ENCODE data around the gene ABO. TPM values are rescaled to one million over a fixed set of nuclear protein-coding genes. Genes with fewer than 3 reads are reported as not detected.
"Not testable (repeated sequence)": the region's sequence is repeated elsewhere in the genome, so short reads cannot be mapped to it uniquely, and the experiment has no call there.

ABO gene
- polyA plus RNA-seq, 3 donors, result 6.8 to 19.5 (median 18.7) TPM

GRCh38 chr9:133248726-133249295 lies 26.2 kb downstream of the ABO start:
- DNase-seq (ENCODE audit: low read depth in 3 of 3, low spot score in 2 of 3), result no peak

GRCh38 chr9:133247632-133248031 lies 27.4 kb downstream of the ABO start:
- no peak for DNase-seq (ENCODE audit: low read depth in 3 of 3, low spot score in 2 of 3)

- DNase-seq (ENCODE audit: low read depth in 3 of 3, low spot score in 2 of 3), result no peak
These were observed 28.0 kb downstream of the ABO start for GRCh38 chr9:133246991-133247390.

- DNase-seq (ENCODE audit: low read depth in 3 of 3, low spot score in 2 of 3), result no peak
These were observed 28.4 kb downstream of the ABO start for GRCh38 chr9:133246562-133246961.

- DNase-seq (ENCODE audit: low read depth in 3 of 3, low spot score in 2 of 3), result no peak
These were observed 32.0 kb downstream of the ABO start for GRCh38 chr9:133242991-133243390.

- DNase-seq (ENCODE audit: low read depth in 3 of 3, low spot score in 2 of 3), result no peak
These were observed 32.8 kb downstream of the ABO start for GRCh38 chr9:133242241-133242640.

DNA sequence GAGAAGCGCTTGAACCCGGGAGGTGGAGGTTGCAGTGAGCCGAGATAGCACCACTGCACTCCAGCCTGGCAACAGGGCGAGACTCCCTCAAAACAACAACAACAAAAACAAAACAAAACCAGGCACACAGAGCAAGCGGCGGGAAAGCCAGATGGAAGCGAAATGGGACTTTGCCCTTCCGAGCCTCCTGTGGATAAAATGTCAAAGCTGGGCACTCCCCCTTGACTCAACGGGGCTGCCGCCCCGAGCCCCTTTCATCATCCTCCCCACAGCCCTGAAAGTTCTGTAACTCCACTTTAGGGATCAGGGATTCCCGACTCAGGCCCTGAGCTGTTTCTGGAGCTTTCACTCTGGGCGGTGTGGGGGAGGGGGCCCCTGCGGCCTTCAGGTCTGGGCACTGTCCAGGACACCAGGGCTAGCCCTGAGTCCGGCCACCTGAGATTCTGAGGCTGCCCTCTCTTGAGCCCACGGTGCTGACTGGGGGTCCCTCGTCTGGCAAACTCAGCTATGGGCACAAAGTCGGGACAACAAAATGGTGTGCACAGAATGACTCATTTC lies 35.4 kb downstream of the ABO start:
- DNase-seq (ENCODE audit: low read depth in 3 of 3, low spot score in 2 of 3), result no peak

DNA sequence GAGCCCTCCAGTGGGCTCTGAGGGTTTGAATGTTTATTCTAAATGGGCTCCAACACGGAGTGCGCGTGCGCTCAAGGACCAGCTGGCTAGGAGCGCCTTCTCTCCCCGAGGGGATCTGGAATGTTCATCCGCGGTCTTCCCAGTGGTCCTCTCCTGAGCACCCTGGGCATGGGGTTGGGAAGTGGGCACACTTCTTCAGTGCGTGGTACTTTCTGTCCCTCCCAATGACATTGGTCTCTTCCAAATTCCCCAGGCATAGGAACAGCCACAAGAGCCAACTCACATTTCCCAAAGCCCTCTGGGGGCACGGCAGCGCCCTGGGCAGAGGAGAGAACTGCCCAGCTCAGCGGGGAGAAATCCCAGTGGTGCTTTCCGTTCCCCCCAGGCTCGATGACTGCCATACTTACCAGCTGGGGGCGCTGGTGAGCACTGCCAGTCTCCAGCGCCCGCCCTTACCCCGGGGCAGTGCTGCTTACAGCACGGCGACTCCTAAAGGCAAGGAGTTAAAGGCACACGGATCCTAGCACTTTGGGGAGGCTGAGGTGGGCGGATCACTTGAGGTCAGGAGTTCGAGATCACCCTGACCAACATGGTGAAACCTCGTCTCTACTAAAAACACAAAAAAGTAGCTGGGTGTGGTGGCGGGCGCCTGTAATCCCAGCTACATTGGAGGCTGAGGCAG lies 36.0 kb downstream of the ABO start:
- peak in 2 of 3 donors; percentile 44 to 49 for DNase-seq (ENCODE audit: low read depth in 3 of 3, low spot score in 2 of 3)

DNA sequence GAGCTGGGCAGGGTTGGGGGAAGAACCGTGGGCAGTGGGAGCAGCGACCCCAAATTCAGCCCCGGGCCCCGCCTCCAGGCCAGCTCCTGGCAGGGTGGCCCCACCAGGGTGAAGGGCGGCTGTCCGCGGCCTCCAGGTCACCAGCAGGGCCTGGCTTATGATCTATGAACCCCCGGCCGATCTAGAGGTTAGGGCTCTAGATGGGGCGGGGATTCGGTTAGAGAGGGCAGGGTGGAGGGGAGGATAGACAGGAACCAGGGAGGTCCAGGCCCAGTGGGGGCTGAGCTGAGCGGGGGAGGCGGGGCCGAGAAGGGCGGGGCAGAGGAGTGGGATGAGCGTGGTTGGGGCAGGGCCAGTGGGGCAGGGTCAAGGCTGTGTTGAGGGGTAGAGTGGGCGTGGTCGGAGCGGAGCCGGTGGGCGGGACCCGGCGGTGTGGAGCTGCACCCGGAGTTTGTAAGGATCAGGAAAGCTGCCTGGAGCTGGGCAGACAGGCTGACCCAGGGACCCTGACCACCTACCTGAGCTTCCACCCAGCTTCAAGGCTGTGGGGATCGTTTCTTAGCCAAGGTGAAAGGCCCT lies 36.6 kb downstream of the ABO start:
- no peak for DNase-seq (ENCODE audit: low read depth in 3 of 3, low spot score in 2 of 3)

DNA sequence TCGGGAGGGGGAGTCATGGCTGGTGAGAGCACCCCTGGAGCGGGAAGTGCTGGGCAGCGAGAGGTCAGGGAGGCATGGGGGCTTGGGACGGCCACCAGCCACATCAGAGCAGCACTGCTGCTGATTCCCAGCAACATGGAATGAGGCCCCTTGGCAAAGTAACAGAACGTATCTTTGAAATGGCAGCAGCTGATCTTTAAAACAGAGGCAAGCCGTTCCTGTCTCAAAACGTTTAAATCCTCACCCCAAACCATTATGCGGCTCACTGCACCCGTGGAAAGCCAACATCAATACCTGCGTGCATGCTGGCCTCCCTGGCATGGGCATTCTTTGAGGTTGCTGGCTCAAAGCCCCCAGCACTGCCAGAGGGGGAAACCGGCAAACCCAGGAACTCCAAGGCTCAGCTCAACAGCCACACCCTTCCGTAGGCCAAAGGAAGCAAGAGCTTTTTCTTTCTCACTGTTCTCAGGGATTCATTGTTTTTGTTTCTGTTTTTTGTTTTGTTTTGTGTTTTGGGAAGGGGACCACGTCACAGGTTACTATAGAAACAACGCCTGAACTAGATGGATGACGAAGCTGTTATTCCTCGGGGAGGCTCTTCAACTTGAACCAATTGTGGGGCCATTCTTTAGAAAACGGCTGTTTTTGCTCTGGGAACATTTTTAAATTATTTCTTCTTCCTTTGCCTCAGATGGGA lies 37.8 kb downstream of the ABO start:
- peak in 2 of 3 donors; percentile 26 to 49 for DNase-seq (ENCODE audit: low read depth in 3 of 3, low spot score in 2 of 3)

- not testable (repeated sequence) for DNase-seq (ENCODE audit: low read depth in 3 of 3, low spot score in 2 of 3)
These were observed 38.5 kb downstream of the ABO start for GRCh38 chr9:133236291-133237034.

DNA sequence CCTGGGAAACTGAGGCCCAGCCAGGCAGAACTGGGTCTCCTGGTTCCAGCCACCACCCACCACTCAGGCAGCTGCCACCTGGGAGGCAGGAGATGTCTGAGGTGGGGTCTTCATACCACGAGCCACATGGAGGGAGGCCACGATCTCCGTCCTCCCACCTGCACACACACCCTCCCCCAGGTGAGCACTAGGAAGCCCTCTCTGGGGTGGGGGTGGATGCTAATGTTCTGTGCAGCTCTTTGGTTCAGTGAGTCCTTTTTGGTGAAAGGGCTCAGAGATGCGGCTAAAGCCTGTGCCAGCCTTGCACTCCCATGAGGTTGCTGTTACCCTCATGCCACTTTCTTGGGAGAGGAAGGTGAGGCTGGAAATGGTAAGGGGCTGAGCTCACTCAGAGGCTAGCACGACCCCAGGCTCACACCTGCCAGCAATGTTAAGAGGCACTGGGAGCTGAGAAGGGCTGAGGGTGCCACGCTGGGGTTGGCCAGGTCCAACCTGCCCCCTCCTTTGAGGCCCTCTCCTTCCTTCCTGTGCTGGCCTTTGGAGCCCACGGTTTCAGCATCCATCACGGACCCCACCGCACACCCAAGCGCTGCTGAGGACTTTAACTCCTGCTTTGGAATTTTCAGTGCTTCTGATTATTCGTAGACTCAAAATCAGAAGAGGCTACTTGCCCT lies 39.3 kb downstream of the ABO start:
- no peak for DNase-seq (ENCODE audit: low read depth in 3 of 3, low spot score in 2 of 3)

DNA sequence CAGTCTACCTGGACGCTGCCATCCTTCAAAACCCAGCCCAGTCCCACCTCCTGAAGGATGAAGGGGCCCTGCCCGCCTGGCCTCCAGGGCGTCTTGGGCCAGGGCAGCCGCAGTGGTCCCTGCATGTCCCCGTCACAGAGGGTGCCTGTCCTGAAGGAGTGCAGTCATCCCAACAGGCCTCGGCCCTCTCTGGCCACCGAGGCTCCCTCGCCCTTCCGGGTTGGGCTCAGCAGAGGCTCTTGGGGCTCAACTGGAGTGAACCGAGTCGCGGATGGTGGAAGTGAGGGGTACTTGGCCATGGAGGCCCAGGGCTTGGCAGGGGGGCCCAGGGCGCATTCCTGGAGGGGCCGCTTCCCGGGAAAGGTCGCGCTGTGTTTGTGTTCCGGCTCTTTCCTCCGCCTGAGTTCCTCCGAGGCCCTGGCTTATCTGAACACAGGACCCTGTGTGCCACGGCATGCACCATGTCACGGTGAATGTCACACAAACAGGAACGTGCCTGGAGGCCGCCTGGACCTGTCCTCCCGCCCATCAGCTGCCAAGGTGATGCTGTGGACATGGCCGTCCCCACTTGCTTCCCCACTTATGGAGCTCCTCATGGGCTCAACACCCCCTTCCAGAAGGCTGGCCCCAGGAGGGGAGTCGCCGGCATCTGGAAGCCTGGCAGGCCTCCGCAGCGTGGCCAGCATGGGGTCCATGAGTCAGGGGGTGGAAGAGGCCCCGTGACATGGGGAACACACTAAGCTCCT lies 40.3 kb downstream of the ABO start:
- no peak for DNase-seq (ENCODE audit: low read depth in 3 of 3, low spot score in 2 of 3)

GRCh38 chr9:133233681-133234432 lies 41.1 kb downstream of the ABO start:
- DNase-seq (ENCODE audit: low read depth in 3 of 3, low spot score in 2 of 3), result no peak

- DNase-seq (ENCODE audit: low read depth in 3 of 3, low spot score in 2 of 3), result not testable (repeated sequence)
These were observed 43.0 kb downstream of the ABO start for GRCh38 chr9:133231934-133232568.

DNA sequence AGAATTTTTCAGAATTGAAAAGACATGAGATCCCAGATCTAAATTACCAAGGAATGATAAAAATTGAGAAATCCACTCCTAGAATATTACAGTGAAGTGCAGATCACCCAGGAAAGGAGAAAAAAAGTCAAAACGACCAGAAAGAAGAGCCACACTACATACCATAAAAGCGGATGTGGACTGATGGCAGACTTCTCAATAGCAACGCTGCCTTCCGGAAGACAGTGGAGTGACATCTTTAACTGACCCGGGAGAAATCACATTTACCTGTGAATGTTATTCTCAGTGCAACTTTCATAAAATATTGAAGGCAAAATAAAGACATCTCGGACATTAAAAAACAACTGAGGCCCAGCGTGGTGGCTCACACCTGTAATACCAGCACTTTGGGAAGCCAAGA lies 44.5 kb downstream of the ABO start:
- not testable (repeated sequence) for DNase-seq (ENCODE audit: low read depth in 3 of 3, low spot score in 2 of 3)

DNA sequence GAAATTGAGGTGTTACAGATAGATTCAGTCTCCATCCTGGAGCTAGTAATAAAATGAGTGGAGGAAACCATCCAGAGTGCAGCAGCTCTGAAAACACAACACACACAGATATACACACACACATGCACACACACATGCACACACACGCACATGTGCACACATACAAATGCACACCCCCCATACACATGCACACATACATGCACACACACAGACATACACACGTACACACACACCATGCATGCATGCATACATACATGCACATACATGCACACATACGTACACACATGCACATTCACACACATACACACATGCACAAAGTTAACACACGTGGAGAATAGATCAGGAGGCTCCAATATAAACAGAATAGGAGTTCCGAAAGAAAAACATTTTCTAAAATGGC lies 44.9 kb downstream of the ABO start:
- no peak for DNase-seq (ENCODE audit: low read depth in 3 of 3, low spot score in 2 of 3)
